PC-3 (cell line): Measurements from ENCODE around the gene ZNF281. TPM values are rescaled to one million over a fixed set of nuclear protein-coding genes. Genes with fewer than 3 reads are reported as not detected.

Experiments used
- ATAC-seq: fragments of 200-7000 bp; cut with Tn5 transposase; 2 replicates; pipeline ENCODE4 v1.9.1; 2020; ENCODE audit warnings: mild to moderate bottlenecking, moderate library complexity
- BruUV-seq: library from RNA; stranded (reverse); fragments of 400-500 nt; replicated peaks from 2 replicates; lab custom pipeline; 2021; lab: Mats Ljungman, UMichigan
- CTCF ChIA-PET: fragments of 300-600 bp; sonication (Branson Sonifier 250); formaldehyde crosslinking; loops from one replicate; lab custom pipeline; 2022; ENCODE audit warnings: antibody characterized with exemption; lab: Charles Lee
- POLR2A ChIA-PET: fragments of 300-600 bp; sonication (Branson Sonifier 250); formaldehyde crosslinking; loops from one replicate; lab custom pipeline; 2022; ENCODE audit warnings: antibody characterized with exemption; ENCODE audit not compliant: unreplicated experiment; lab: Charles Lee
- DNase-seq: peaks from one replicate; pipeline ENCODE4 v3.0.0-alpha.2; 2015
- H2AFZ ChIP-seq: fragments of 300-600 bp; sonication (generic); 2 replicates; pipeline ENCODE4 v1.6.0; 2016; ENCODE audit warnings: antibody characterized with exemption, low read length
- H3F3A ChIP-seq: fragments of 300-600 bp; sonication (generic); one replicate; pipeline ENCODE4 v1.6.0; 2017; ENCODE audit warnings: antibody characterized with exemption, low read length, control low read depth, mild to moderate bottlenecking; ENCODE audit not compliant: unreplicated experiment
- H3K27ac ChIP-seq: fragments of 300-600 bp; sonication (generic); 2 replicates; pipeline ENCODE4 v1.5.1; 2016; ENCODE audit warnings: mild to moderate bottlenecking, low read length
- H3K27me3 ChIP-seq: fragments of 300-600 bp; sonication (generic); 2 replicates; pipeline ENCODE4 v1.6.1; 2016; ENCODE audit warnings: low read length, mixed read lengths
- H3K36me3 ChIP-seq: fragments of 300-600 bp; sonication (generic); 2 replicates; pipeline ENCODE4 v1.6.1; 2016; ENCODE audit warnings: low read depth, mixed run types, low read length, mixed read lengths
- H3K4me1 ChIP-seq: fragments of 300-600 bp; sonication (generic); 2 replicates; pipeline ENCODE4 v1.5.1; 2016; ENCODE audit warnings: low read length; ENCODE audit not compliant: insufficient read depth
- H3K4me2 ChIP-seq: fragments of 300-600 bp; sonication (generic); 2 replicates; pipeline ENCODE4 v1.6.0; 2016; ENCODE audit warnings: low read length
- H3K4me3 ChIP-seq: fragments of 300-600 bp; sonication (generic); 2 replicates; pipeline ENCODE4 v1.5.1; 2016; ENCODE audit warnings: mild to moderate bottlenecking, low read length, mixed read lengths
- H3K79me2 ChIP-seq: fragments of 300-600 bp; sonication (generic); 2 replicates; pipeline ENCODE4 v1.6.1; 2017; ENCODE audit warnings: low read length, mixed read lengths
- H3K9ac ChIP-seq: fragments of 300-600 bp; sonication (generic); 2 replicates; pipeline ENCODE4 v1.6.0; 2016; ENCODE audit warnings: mild to moderate bottlenecking, low read length
- H3K9me2 ChIP-seq: fragments of 300-600 bp; sonication (generic); replicated peaks from 2 replicates; pipeline ENCODE4 v1.6.1; 2016; ENCODE audit warnings: mixed run types, low read length, mixed read lengths
- H3K9me3 ChIP-seq: fragments of 300-600 bp; sonication (generic); 2 replicates; pipeline ENCODE4 v1.6.1; 2016; ENCODE audit warnings: low read length, mixed read lengths
- H4K20me1 ChIP-seq: fragments of 300-600 bp; sonication (generic); 2 replicates; pipeline ENCODE4 v1.6.1; 2016; ENCODE audit warnings: low read length, mixed read lengths
- CTCF ChIP-seq: fragments of 300-600 bp; sonication (generic); conservative IDR thresholded peaks from 2 replicates; pipeline ENCODE4 v1.5.1; 2017; ENCODE audit warnings: antibody characterized with exemption, low read depth, mild to moderate bottlenecking, low read length
- EZH2 ChIP-seq: fragments of 300-600 bp; sonication (generic); IDR thresholded peaks from one replicate; pipeline ENCODE4 v1.6.1; 2017; ENCODE audit warnings: antibody characterized with exemption, mild to moderate bottlenecking, low read length; ENCODE audit not compliant: unreplicated experiment
- EZH2phosphoT487 ChIP-seq: fragments of 300-600 bp; sonication (generic); IDR thresholded peaks from 2 replicates; pipeline ENCODE4 v1.6.1; 2018; ENCODE audit warnings: mild to moderate bottlenecking, antibody characterized with exemption, low read length, borderline replicate concordance
- intact Hi-C: fragments of 100-400 bp; cut with micrococcal nuclease; formaldehyde crosslinking; loops from 2 replicates; pipeline ENCODE4 v1.9.0; 2023
- total RNA-seq: library from RNA; depleted of rRNA; stranded (reverse); fragments of >200 nt; gene quantifications from 2 replicates; pipeline ENCODE4 v1.2.3, GENCODE V29; 2014

ZNF281 gene
- total RNA-seq, 1 experiment from 2014 or later, result 26.6 TPM

GRCh38 chr1:200443860-200444259 is 34.0 kb upstream of the ZNF281 start:
- no peaks in the 10 kb centered on the region for H3F3A ChIP-seq
- no peak overlapping the region for H3K27ac ChIP-seq
- no TSS peak for BruUV-seq
- TF ChIP-seq CTCF (no peak), EZH2 (no peak), EZH2phosphoT487 (no peak)
- no peaks in the 10 kb centered on the region for H3K36me3 ChIP-seq
- H3K9me2 ChIP-seq, result no peaks in the 10 kb centered on the region
- intact Hi-C loops, result no loop called here
- H3K4me2 ChIP-seq, result no peak overlapping the region
- no peaks in the 10 kb centered on the region for H3K27me3 ChIP-seq
- H3K9ac ChIP-seq, result no peak overlapping the region
- no peak overlapping the region for H3K4me3 ChIP-seq
- no peaks in the 10 kb centered on the region for H3K79me2 ChIP-seq
- ChIA-PET POLR2A (no interaction called here), CTCF (no interaction called here)
- H3K4me1 ChIP-seq, result peaks cover 14% of the 10 kb centered on the region
- no peaks in the 10 kb centered on the region for H4K20me1 ChIP-seq
- H3K9me3 ChIP-seq, result no peaks in the 10 kb centered on the region
- DNase-seq (no peak), ATAC-seq (no peak)
- H2AFZ ChIP-seq, result no peak overlapping the region

DNA sequence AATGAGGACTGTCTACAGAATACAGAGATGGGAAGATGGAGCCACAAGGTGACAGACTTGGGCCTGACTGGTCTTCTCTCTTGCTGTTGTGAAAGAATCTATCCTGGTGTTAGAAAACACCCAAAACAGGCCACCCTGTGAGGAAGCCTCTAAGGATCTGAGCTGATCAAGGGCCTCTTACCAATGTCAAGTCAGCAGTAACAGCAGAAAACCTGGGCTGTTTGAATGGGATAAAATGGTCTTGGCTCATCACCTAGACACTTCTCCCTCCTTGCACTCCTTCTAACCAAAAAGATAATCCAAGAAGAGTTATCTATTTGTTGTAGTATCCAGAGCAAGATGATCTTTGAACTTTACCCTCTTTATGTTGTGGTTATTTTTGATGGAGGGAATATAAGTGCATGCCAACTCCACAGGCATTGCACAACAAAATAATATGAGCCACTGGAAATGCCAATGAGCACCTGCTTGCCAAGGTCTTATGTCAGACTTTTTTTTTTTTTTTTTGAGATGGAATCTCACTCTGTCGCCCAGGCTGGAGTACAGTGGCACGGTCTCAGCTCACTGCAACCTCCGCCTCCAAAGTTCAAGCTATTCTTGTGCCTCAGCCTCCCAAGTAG is 32.8 kb upstream of the ZNF281 start:
- H3K27ac ChIP-seq, result no peak overlapping the region
- H3K4me1 ChIP-seq, result peaks cover 24% of the 10 kb centered on the region
- no peak for TF ChIP-seq CTCF
- TF ChIP-seq EZH2phosphoT487, result no peak
- TF ChIP-seq EZH2, result no peak
- H3F3A ChIP-seq, result no peaks in the 10 kb centered on the region
- no peaks in the 10 kb centered on the region for H3K9me2 ChIP-seq
- H3K9me3 ChIP-seq, result no peaks in the 10 kb centered on the region
- no peak overlapping the region for H3K4me3 ChIP-seq
- no peaks in the 10 kb centered on the region for H3K79me2 ChIP-seq
- CTCF ChIA-PET, result no interaction called here
- H4K20me1 ChIP-seq, result no peaks in the 10 kb centered on the region
- no peaks in the 10 kb centered on the region for H3K36me3 ChIP-seq
- POLR2A ChIA-PET, result no interaction called here
- no peak overlapping the region for H3K9ac ChIP-seq
- no peaks in the 10 kb centered on the region for H3K27me3 ChIP-seq
- intact Hi-C loops, result no loop called here
- no peak overlapping the region for H2AFZ ChIP-seq
- DNase-seq (peak; percentile 72), ATAC-seq (no peak)
- H3K4me2 ChIP-seq, result no peak overlapping the region
- BruUV-seq, result no TSS peak

DNA sequence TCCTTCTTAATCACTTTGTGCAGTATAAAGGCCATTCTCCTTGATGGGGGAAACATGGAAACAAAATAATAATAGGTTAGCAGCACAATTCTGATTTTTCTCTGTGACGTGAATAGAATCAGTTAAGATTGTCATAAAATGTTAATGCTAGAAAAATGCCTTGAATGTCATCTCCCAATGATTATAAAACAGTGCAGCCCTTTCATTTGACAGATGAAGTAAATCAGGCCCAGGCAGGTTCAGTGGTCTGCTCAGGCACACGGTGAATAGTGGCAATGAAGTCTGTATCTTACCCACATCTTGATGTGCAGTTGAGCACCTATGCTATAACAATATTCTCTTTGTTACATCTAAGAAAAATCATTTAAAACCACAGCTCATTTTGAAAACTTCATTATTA is 32.2 kb upstream of the ZNF281 start:
- H3K27me3 ChIP-seq, result no peaks in the 10 kb centered on the region
- H2AFZ ChIP-seq, result no peak overlapping the region
- H3K4me3 ChIP-seq, result no peak overlapping the region
- H3K79me2 ChIP-seq, result no peaks in the 10 kb centered on the region
- no TSS peak for BruUV-seq
- intact Hi-C loops, result no loop called here
- no peaks in the 10 kb centered on the region for H3K36me3 ChIP-seq
- TF ChIP-seq CTCF (no peak), EZH2 (no peak), EZH2phosphoT487 (no peak)
- CTCF ChIA-PET, result no interaction called here
- no peak overlapping the region for H3K9ac ChIP-seq
- no peak for DNase-seq
- H3F3A ChIP-seq, result no peaks in the 10 kb centered on the region
- H3K4me1 ChIP-seq, result peaks cover 27% of the 10 kb centered on the region
- H4K20me1 ChIP-seq, result no peaks in the 10 kb centered on the region
- H3K9me3 ChIP-seq, result no peaks in the 10 kb centered on the region
- no peaks in the 10 kb centered on the region for H3K9me2 ChIP-seq
- no peak for ATAC-seq
- H3K4me2 ChIP-seq, result no peak overlapping the region
- no peak overlapping the region for H3K27ac ChIP-seq
- POLR2A ChIA-PET, result interaction anchor here (0.5 to 0.6 kb wide), 2 partner anchors 66 to 67 kb away, joined by 3 to 5 read pairs; no protein-coding TSS in a partner anchor
